HG03439 (cell line): ENCODE data around the gene ASGR2.

Source experiments
- ATAC-seq: cut with Tn5 transposase; IDR thresholded peaks from one replicate; pipeline ENCODE4 v1.9.1; 2021; ENCODE audit warnings: mild to moderate bottlenecking, moderate library complexity; ENCODE audit not compliant: unreplicated experiment

The ASGR2 gene

DNA sequence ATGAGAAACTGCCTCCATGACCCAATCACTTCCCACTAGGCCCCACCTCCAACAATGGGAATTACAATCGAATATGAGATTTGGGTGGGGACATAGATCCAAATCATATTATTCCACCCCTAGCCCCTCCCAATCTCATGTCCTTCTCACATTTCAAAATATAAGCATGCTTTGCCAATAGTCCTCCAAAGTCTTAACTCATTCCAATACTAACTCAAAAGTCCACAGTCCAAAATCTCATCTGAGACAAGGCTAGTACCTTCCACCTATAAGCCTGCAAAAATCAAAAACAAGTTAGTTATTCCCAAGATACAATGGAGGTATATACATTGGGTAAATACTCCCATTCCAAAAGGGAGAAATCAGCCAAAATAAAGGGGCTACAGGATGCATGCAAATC is 47.4 kb downstream of the ASGR2 start:
- ATAC-seq, result no peak

GRCh38 chr17:7064261-7064660 is 50.4 kb downstream of the ASGR2 start:
- no peak for ATAC-seq

GRCh38 chr17:7063518-7064094 is 51.0 kb downstream of the ASGR2 start:
- no peak for ATAC-seq

DNA sequence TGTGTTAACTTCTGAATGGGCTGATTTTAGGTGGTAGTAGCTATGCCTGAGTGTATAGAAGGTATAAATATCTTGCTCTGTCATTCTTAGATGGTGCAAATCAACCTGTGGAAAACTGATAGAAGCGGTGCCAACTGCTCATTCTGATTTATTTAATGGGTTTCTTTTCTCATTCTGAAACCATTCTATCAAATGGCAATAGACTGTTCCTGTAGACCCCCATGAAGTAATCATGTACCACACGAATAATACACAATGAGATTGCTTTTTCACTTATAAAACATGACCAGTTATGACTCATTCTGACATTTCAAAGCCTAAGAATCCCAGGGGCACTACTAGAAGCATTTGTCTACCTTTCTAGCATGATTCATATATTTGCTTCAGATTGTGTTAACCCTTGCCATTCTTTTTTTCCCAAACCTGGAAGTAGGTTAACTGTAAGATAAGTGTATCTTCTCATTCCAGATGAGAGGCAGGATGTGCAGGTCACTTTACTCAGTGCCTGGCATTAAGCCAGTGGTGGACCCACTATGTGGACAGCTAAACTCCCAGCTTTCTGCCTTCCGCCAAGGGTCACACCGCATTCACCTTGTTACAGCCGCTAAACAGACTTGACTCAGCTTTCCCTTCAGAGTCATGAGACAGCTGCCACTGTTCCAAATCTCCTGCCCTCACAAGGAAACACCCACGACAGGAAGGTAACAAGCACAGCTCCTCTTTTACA is 54.3 kb downstream of the ASGR2 start:
- ATAC-seq, result no peak

GRCh38 chr17:7058831-7059447 is 55.7 kb downstream of the ASGR2 start:
- no peak for ATAC-seq

GRCh38 chr17:7056386-7056785 is 58.2 kb downstream of the ASGR2 start:
- ATAC-seq, result no peak
